HG03442 (cell line): ENCODE results near the gene PTPRG.

Experiments
- ATAC-seq: cut with Tn5 transposase; IDR thresholded peaks from one replicate; pipeline ENCODE4 v1.9.1; 2021; ENCODE audit warnings: mild to moderate bottlenecking, moderate library complexity; ENCODE audit not compliant: unreplicated experiment

PTPRG gene

GRCh38 chr3:61910732-61911131 lies 349.4 kb downstream of the PTPRG start:
- ATAC-seq: no peak

- ATAC-seq: peak; percentile 70
Observed at GRCh38 chr3:61912158-61912557, 350.8 kb downstream of the PTPRG start.

GRCh38 chr3:61913701-61914100 lies 352.3 kb downstream of the PTPRG start:
- no peak for ATAC-seq

- ATAC-seq: no peak
Observed at GRCh38 chr3:61914276-61914675, 352.9 kb downstream of the PTPRG start.

GRCh38 chr3:61915296-61915695 lies 353.9 kb downstream of the PTPRG start:
- no peak for ATAC-seq

- ATAC-seq: no peak
Observed at GRCh38 chr3:61919371-61919770, 358.0 kb downstream of the PTPRG start.

GRCh38 chr3:61922118-61922517 lies 360.7 kb downstream of the PTPRG start:
- ATAC-seq: no peak

GRCh38 chr3:61924090-61924735 lies 362.8 kb downstream of the PTPRG start:
- ATAC-seq: no peak

GRCh38 chr3:61924991-61925390 lies 363.6 kb downstream of the PTPRG start:
- ATAC-seq: no peak

- ATAC-seq: no peak
Observed at GRCh38 chr3:61925721-61926120, 364.4 kb downstream of the PTPRG start.

- no peak for ATAC-seq
Observed at GRCh38 chr3:61926923-61927322, 365.6 kb downstream of the PTPRG start.

- ATAC-seq: no peak
Observed at GRCh38 chr3:61927332-61927731, 366.0 kb downstream of the PTPRG start.

- ATAC-seq: no peak
Observed at GRCh38 chr3:61928039-61928438, 366.7 kb downstream of the PTPRG start.

GRCh38 chr3:61928776-61929314 lies 367.5 kb downstream of the PTPRG start:
- no peak for ATAC-seq

GRCh38 chr3:61929617-61930016 lies 368.2 kb downstream of the PTPRG start:
- no peak for ATAC-seq

- ATAC-seq: no peak
Observed at GRCh38 chr3:61932499-61932898, 371.1 kb downstream of the PTPRG start.

GRCh38 chr3:61933798-61934504 lies 372.6 kb downstream of the PTPRG start:
- ATAC-seq: no peak

GRCh38 chr3:61934505-61934871 lies 373.1 kb downstream of the PTPRG start:
- no peak for ATAC-seq

GRCh38 chr3:61935814-61936213 lies 374.4 kb downstream of the PTPRG start:
- no peak for ATAC-seq

- ATAC-seq: peak; percentile 50
Observed at GRCh38 chr3:61936344-61936937, 375.1 kb downstream of the PTPRG start.

- ATAC-seq: no peak
Observed at GRCh38 chr3:61937477-61937876, 376.1 kb downstream of the PTPRG start.
